DOHH2 (cell line): ENCODE measurements around the gene HLA-DPB1.

ENCODE experiments used
- H3F3A ChIP-seq: fragments of 200-600 bp; sonication (generic), shearing (Covaris generic); 2 replicates; pipeline ENCODE4 v1.6.0; 2016; ENCODE audit warnings: antibody characterized with exemption, mild to moderate bottlenecking; ENCODE audit not compliant: control insufficient read depth, insufficient read depth
- H3K27ac ChIP-seq: fragments of 200-600 bp; sonication (generic); 2 replicates; pipeline ENCODE4 v1.5.1; 2014; ENCODE audit warnings: low read depth, mild to moderate bottlenecking, low read length, moderate library complexity
- H3K27me3 ChIP-seq: fragments of 200-600 bp; sonication (generic); 2 replicates; pipeline ENCODE4 v1.6.1; 2014; ENCODE audit warnings: mild to moderate bottlenecking, low read length, mixed read lengths; ENCODE audit not compliant: control insufficient read depth
- H3K36me3 ChIP-seq: fragments of 200-600 bp; sonication (generic); 2 replicates; pipeline ENCODE4 v1.6.1; 2014; ENCODE audit warnings: mild to moderate bottlenecking, low read length, moderate library complexity, mixed read lengths; ENCODE audit not compliant: control insufficient read depth
- H3K4me1 ChIP-seq: fragments of 200-600 bp; sonication (generic); 2 replicates; pipeline ENCODE4 v1.6.1; 2014; ENCODE audit warnings: mild to moderate bottlenecking, low read length, mixed read lengths; ENCODE audit not compliant: control insufficient read depth
- H3K4me2 ChIP-seq: fragments of 200-600 bp; sonication (generic); 2 replicates; pipeline ENCODE4 v1.6.0; 2014; ENCODE audit warnings: mild to moderate bottlenecking, low read length, moderate library complexity
- H3K4me3 ChIP-seq: fragments of 200-600 bp; sonication (generic); 2 replicates; pipeline ENCODE4 v1.5.1; 2014; ENCODE audit warnings: mild to moderate bottlenecking, low read length, mixed read lengths
- H3K79me2 ChIP-seq: fragments of 200-600 bp; sonication (generic); 2 replicates; pipeline ENCODE4 v1.6.1; 2014; ENCODE audit warnings: mild to moderate bottlenecking, low read length, mixed read lengths; ENCODE audit not compliant: control insufficient read depth
- H3K9me2 ChIP-seq: fragments of 200-600 bp; sonication (generic); replicated peaks from 2 replicates; pipeline ENCODE4 v1.6.1; 2014; ENCODE audit warnings: mild to moderate bottlenecking, low read length, mixed read lengths; ENCODE audit not compliant: control insufficient read depth
- H3K9me3 ChIP-seq: fragments of 200-600 bp; sonication (generic); 2 replicates; pipeline ENCODE4 v1.6.1; 2014; ENCODE audit warnings: antibody characterized with exemption, low read length, mixed read lengths; ENCODE audit not compliant: control insufficient read depth, insufficient read depth
- H4K20me1 ChIP-seq: fragments of 200-600 bp; sonication (generic); 2 replicates; pipeline ENCODE4 v1.6.0; 2014; ENCODE audit warnings: low read depth, mild to moderate bottlenecking, antibody characterized with exemption, low read length, moderate library complexity; ENCODE audit not compliant: control insufficient read depth, insufficient read depth
- EZH2phosphoT487 ChIP-seq: fragments of 200-600 bp; sonication (generic); IDR thresholded peaks from 2 replicates; pipeline ENCODE4 v1.6.1; 2017; ENCODE audit warnings: borderline replicate concordance, mild to moderate bottlenecking, antibody characterized with exemption, low read length, moderate library complexity, mixed read lengths
- TF ChIP-seq, protein P1 (sequence below): fragments of 200-600 bp; sonication (generic); IDR thresholded peaks from one replicate; pipeline ENCODE4 v1.5.1; 2014; ENCODE audit warnings: antibody characterized with exemption, mild to moderate bottlenecking, low read depth, low read length; ENCODE audit not compliant: poor library complexity, severe bottlenecking

HLA-DPB1 gene

DNA sequence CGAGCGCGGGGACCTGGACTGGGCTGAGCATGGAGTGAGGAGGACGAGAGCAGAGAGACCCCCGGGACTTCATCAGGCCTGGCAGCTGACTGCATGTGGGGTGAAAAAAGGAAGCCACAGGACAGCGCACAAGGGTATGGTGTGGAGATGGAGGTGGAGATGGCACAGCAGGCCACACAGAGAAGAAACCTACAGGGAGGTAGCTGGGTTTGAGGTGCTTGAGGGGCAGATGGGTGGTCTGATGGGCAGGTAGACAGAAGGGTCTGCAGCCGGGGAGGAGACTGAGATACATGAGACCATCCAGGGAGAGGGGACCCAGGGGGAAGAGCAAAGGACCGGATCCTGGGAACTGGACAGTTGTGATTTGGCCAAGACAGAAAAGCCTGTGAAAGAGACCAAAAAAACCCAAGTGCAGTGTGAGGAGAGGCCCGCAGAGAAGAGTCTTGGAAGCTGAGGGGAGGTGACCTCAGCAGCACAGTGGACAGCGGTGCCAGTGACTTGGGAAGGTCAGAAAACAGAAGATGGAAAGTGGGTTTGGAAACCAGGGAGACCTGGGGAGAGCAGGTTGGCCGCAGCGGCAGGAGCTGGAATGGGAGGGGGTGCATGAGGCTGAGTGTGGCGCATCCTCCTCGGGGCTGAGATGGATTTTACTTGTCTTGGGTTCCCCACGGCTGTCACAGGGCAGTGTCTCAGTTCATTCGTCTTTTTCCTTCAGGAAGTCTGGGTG lies 5.5 kb downstream of the HLA-DPB1 start:
- peaks cover 25% of the 10 kb centered on the region for H3K36me3 ChIP-seq
- no peaks in the 10 kb centered on the region for H3F3A ChIP-seq
- no peak overlapping the region for H3K27ac ChIP-seq
- H4K20me1 ChIP-seq = no peaks in the 10 kb centered on the region
- TF ChIP-seq EZH2phosphoT487 = no peak
- TF ChIP-seq, protein P1, sequence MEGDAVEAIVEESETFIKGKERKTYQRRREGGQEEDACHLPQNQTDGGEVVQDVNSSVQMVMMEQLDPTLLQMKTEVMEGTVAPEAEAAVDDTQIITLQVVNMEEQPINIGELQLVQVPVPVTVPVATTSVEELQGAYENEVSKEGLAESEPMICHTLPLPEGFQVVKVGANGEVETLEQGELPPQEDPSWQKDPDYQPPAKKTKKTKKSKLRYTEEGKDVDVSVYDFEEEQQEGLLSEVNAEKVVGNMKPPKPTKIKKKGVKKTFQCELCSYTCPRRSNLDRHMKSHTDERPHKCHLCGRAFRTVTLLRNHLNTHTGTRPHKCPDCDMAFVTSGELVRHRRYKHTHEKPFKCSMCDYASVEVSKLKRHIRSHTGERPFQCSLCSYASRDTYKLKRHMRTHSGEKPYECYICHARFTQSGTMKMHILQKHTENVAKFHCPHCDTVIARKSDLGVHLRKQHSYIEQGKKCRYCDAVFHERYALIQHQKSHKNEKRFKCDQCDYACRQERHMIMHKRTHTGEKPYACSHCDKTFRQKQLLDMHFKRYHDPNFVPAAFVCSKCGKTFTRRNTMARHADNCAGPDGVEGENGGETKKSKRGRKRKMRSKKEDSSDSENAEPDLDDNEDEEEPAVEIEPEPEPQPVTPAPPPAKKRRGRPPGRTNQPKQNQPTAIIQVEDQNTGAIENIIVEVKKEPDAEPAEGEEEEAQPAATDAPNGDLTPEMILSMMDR = no peak
- H3K9me2 ChIP-seq = no peaks in the 10 kb centered on the region
- H3K4me3 ChIP-seq = no peak overlapping the region
- no peaks in the 10 kb centered on the region for H3K27me3 ChIP-seq
- no peaks in the 10 kb centered on the region for H3K9me3 ChIP-seq
- peaks cover 18% of the 10 kb centered on the region for H3K79me2 ChIP-seq
- peaks cover 23% of the 10 kb centered on the region for H3K4me1 ChIP-seq
- no peak overlapping the region for H3K4me2 ChIP-seq

DNA sequence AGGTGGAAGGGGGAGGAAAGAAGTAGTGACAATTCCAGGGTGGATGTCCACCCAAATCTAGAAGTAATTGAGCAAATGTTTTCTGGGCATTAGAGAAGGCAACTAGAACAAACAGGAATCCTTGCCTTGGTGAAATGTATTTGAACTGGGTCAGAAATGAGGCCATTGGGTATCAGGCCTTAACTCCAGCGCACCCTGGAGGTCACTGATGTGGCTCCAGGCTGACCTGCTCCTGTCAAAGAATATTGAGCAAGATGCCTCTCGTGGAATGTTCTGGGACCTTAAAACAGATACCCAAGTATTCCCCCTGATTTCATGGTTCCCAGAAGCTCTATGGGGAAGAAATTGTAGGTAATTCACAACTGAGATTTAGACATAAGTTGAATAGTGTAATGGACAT lies 6.9 kb downstream of the HLA-DPB1 start:
- Histone ChIP-seq H3K27ac (no peak overlapping the region), H4K20me1 (no peaks in the 10 kb centered on the region), H3K27me3 (no peaks in the 10 kb centered on the region), H3K9me2 (no peaks in the 10 kb centered on the region), H3K79me2 (peaks cover 9% of the 10 kb centered on the region), H3K36me3 (peaks cover 31% of the 10 kb centered on the region), H3K4me1 (peaks cover 13% of the 10 kb centered on the region), H3F3A (no peaks in the 10 kb centered on the region), H3K4me2 (no peak overlapping the region), H3K9me3 (no peaks in the 10 kb centered on the region), H3K4me3 (no peak overlapping the region)
- no peak for TF ChIP-seq EZH2phosphoT487
- TF ChIP-seq, protein P1 = peak; percentile 75

DNA sequence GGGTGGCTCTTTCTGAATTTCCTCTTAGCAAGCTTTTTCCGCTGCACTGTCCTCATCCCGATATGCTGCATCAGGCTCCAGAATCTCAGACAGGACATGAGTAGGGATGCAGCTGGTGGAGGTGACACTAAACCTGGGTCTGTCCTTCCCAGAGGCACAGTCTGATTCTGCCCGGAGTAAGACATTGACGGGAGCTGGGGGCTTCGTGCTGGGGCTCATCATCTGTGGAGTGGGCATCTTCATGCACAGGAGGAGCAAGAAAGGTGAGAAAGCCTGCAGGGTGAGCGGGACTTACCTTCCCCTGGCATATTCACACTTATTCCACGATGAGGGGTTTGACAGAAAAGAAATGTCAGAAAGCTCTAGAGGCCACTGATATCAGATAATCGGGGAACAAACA lies 9.8 kb downstream of the HLA-DPB1 start:
- no peak for TF ChIP-seq EZH2phosphoT487
- TF ChIP-seq, protein P1 = no peak
- no peaks in the 10 kb centered on the region for H3K9me3 ChIP-seq
- H3K4me1 ChIP-seq = no peaks in the 10 kb centered on the region
- H3K36me3 ChIP-seq = peaks cover 27% of the 10 kb centered on the region
- no peak overlapping the region for H3K4me3 ChIP-seq
- H3K27ac ChIP-seq = no peak overlapping the region
- H3K4me2 ChIP-seq = no peak overlapping the region
- H3K79me2 ChIP-seq = no peaks in the 10 kb centered on the region
- H4K20me1 ChIP-seq = no peaks in the 10 kb centered on the region
- H3K9me2 ChIP-seq = no peaks in the 10 kb centered on the region
- no peaks in the 10 kb centered on the region for H3K27me3 ChIP-seq
- 0 out of 2 replicates have a peak, but pooled peaks cover 2% of the 10 kb centered on the region for H3F3A ChIP-seq
